ENCODE data around the gene ZCCHC7. TPM values are rescaled to one million over a fixed set of nuclear protein-coding genes. Genes with fewer than 3 reads are reported as not detected.

The ZCCHC7 gene
- total and polyA plus RNA-seq, 9 donors: 15.8 to 37.4 (median 28.4) TPM

GRCh38 chr9:37325778-37326177, 205.4 kb downstream of the ZCCHC7 start:
- Histone ChIP-seq H3K36me3 (no peaks in the 10 kb centered on the region), H3K4me3 (no peak overlapping the region), H3K4me1 (ENCODE audit: insufficient read depth) (no peaks in the 10 kb centered on the region), H3K27me3 (no peaks in the 10 kb centered on the region), H3K9me3 (no peaks in the 10 kb centered on the region), H3K27ac (no peak overlapping the region)
- WGBS, 3 donors: 81 to 87% (median 82%) methylated on average over 2 of the region's 2 CpGs
- TF ChIP-seq POLR2A (IDR thresholded peaks at IDR 0.05): no peak
- TF ChIP-seq, protein P1, sequence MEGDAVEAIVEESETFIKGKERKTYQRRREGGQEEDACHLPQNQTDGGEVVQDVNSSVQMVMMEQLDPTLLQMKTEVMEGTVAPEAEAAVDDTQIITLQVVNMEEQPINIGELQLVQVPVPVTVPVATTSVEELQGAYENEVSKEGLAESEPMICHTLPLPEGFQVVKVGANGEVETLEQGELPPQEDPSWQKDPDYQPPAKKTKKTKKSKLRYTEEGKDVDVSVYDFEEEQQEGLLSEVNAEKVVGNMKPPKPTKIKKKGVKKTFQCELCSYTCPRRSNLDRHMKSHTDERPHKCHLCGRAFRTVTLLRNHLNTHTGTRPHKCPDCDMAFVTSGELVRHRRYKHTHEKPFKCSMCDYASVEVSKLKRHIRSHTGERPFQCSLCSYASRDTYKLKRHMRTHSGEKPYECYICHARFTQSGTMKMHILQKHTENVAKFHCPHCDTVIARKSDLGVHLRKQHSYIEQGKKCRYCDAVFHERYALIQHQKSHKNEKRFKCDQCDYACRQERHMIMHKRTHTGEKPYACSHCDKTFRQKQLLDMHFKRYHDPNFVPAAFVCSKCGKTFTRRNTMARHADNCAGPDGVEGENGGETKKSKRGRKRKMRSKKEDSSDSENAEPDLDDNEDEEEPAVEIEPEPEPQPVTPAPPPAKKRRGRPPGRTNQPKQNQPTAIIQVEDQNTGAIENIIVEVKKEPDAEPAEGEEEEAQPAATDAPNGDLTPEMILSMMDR (IDR thresholded peaks at IDR 0.05): no peak
- no peak for DNase-seq
- intact Hi-C loops (cut with DNase I): no loop called here

DNA sequence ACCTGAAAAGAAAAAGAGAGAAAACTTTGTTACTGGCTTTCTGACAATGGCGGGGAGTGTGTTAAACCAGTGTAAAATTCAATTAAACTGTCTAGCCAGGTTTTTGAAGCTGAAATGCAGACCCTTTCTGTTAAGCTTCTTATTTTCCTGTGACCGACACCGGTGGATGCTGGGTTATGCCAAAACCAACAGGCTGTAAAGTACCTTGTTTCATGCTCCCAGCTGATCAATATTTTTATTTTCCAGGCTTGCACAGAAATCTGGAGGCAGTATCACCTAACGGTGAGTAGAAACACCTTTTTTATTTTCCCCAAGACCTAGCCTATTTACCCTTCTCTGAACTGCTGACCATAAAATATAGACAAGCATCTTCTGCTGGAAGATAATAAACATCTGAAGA, 207.2 kb downstream of the ZCCHC7 start:
- Histone ChIP-seq H3K27ac (no peak overlapping the region), H3K4me1 (ENCODE audit: insufficient read depth) (no peaks in the 10 kb centered on the region), H3K4me3 (no peak overlapping the region), H3K27me3 (no peaks in the 10 kb centered on the region), H3K36me3 (no peaks in the 10 kb centered on the region), H3K9me3 (no peaks in the 10 kb centered on the region)
- intact Hi-C loops (cut with DNase I): no loop called here
- TF ChIP-seq, protein P1 (IDR thresholded peaks at IDR 0.05): no peak
- TF ChIP-seq POLR2A (IDR thresholded peaks at IDR 0.05) (no peak), EP300 (IDR thresholded peaks at IDR 0.05) (no peak)
- WGBS, 3 donors: 89 to 94% (median 91%) methylated on average over 4 of the region's 4 CpGs
- no peak for DNase-seq

DNA sequence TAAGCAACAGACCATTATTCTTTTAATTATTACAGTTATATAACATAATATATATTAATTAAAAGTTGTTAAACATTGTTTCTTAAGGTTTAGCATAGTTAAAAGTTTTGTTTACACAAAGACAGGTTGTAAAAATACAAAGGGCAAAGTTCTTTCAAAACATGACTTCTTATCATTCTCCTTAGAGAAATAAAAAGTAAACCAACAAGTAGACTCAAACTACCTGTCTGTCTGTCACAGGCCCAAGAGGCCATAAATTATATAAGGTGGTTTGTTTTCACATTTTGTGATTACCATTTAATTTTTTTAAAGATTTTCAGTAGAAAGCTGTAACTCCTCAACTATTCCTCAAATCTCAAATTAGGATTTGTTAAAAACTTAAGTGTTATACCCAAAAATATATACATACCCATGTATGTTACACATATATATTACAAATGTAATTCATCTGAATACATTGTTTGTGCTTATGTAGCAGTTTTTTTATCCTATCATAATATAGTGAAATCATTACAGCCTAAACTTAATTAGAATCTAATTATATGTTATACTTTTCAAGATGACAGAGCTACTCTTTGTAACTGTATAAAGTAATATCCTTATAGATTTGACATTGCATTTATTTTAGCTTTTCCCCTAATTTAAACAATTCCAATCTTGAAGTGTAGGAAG, 208.3 kb downstream of the ZCCHC7 start:
- Histone ChIP-seq H3K27me3 (no peaks in the 10 kb centered on the region), H3K36me3 (no peaks in the 10 kb centered on the region), H3K4me3 (no peak overlapping the region), H3K9me3 (no peaks in the 10 kb centered on the region), H3K4me1 (ENCODE audit: insufficient read depth) (no peaks in the 10 kb centered on the region), H3K27ac (no peak overlapping the region)
- TF ChIP-seq EP300 (IDR thresholded peaks at IDR 0.05) (no peak), POLR2A (IDR thresholded peaks at IDR 0.05) (no peak)
- TF ChIP-seq, protein P1 (IDR thresholded peaks at IDR 0.05): no peak
- DNase-seq: no peak
- intact Hi-C loops (cut with DNase I): no loop called here

DNA sequence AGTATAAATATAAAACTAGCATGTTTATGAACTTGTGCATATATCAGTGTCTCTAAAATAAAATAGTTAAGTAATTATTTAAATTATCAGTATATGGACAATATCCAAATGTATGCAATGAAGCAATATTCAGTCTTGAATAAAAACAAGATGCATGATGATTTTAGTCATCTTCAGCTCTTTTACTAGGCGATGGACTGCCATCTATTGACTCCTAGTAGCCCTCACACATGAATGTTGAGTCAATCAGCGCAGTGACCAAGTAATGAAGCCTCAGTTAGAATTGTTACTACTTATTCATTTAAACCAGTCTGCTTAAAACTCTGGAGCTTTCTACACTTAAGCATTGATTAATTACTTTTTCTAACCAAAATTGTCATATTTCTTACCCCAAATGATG, 209.2 kb downstream of the ZCCHC7 start:
- no peaks in the 10 kb centered on the region for H3K36me3 ChIP-seq
- no peaks in the 10 kb centered on the region for H3K9me3 ChIP-seq
- no peak overlapping the region for H3K4me3 ChIP-seq
- 87 to 95% (median 91%) methylated on average over 2 of the region's 2 CpGs for WGBS, 3 donors
- TF ChIP-seq, protein P1 (IDR thresholded peaks at IDR 0.05): no peak
- TF ChIP-seq POLR2A (IDR thresholded peaks at IDR 0.05): no peak
- TF ChIP-seq EP300 (IDR thresholded peaks at IDR 0.05): no peak
- DNase-seq: no peak
- intact Hi-C loops (cut with DNase I): no loop called here
- H3K27ac ChIP-seq: no peak overlapping the region
- H3K27me3 ChIP-seq: no peaks in the 10 kb centered on the region
- no peaks in the 10 kb centered on the region for H3K4me1 ChIP-seq (ENCODE audit: insufficient read depth)
